SK-N-DZ (cell line): ENCODE results near the gene OPRD1. TPM values are rescaled to one million over a fixed set of nuclear protein-coding genes. Genes with fewer than 3 reads are reported as not detected.
"Not testable (repeated sequence)": the region's sequence is repeated elsewhere in the genome, so short reads cannot be mapped to it uniquely, and the experiment has no call there.

Experiments
- DNase-seq: peaks from one replicate; pipeline ENCODE4 v3.0.0-alpha.2; 2015; ENCODE audit warnings: low spot score
- polyA plus RNA-seq, 2 experiments: library from polyadenylated mRNA; depleted of rRNA; stranded (reverse); fragments of >200 nt; gene quantifications; 2 replicates each; pipeline ENCODE4 v1.2.3, GENCODE V29; 2014

The OPRD1 gene
- 14.6 and 18.4 TPM in 2 replicates for polyA plus RNA-seq (2014; cell fraction: cytosol; rRNA removed)
- polyA plus RNA-seq (2014; cell fraction: nucleus; rRNA removed), result 29.6 and 36.1 TPM in 2 replicates

DNA sequence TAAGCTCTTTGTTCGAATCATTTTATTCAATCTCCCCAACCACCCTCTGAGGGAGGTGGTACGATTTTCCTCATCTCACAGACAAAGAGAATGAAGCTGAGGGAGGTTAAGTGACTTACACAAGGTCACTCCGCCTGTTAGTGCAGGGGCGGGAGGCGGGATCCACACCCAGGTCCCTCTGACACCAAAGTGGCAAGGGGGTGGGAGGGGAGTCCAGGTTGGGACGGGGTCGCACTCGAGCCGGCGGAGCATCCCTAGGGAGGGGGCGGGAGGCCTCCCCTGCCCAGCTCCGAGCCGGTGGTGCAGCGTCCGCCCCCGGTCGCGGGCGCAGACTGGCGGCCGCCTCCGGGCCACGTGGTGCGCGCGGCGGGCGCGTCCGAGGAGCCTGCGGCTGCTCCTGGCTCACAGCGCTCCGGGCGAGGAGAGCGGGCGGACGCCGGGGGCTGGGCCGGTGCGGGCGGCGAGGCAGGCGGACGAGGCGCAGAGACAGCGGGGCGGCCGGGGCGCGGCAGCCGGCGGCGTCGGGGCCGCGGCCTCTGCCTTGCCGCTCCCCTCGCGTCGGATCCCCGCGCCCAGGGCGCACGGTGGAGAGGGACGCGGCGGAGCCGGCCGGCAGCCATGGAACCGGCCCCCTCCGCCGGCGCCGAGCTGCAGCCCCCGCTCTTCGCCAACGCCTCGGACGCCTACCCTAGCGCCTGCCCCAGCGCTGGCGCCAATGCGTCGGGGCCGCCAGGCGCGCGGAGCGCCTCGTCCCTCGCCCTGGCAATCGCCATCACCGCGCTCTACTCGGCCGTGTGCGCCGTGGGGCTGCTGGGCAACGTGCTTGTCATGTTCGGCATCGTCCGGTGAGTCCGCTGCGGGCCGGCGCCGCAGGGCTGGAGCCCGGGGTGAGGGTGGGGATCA, at the start of gene OPRD1:
Gene OPRD1, plus strand, starts transcription at position 405 of the 903 bp plus-strand sequence. Its CDS starts 214 bp downstream, at position 619.
- no peak for DNase-seq

DNA sequence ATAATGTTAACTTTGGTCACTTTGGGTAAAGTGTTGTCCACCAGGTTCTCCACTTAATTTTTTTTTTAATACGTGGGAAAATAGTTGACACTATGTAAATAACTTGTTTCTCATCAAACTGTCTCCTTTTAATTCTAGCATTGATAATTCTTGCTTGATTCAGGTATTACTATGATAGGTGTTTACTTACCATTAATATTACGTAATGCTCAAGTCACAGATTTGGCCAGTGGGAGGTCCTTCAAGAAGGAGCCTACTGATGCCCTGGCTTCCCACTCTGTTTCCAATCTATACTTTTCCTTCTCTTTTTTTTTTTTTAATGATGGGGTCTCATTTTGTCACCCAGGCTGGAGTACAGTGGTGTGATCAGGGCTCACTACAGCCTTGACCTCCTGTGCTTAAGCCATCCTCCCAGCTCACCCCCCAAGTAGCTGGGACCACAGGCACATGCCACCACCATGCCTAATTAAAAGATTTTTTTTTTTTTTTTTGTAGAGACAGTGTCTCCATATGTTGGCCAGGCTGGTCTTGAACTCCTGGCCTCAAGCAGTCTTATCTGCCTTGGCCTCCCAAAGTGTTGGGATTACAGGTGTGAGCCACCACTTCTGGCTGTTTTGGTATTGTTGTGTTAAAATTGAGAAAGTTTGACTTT, 45.3 kb upstream of the OPRD1 start:
- no peak for DNase-seq

DNA sequence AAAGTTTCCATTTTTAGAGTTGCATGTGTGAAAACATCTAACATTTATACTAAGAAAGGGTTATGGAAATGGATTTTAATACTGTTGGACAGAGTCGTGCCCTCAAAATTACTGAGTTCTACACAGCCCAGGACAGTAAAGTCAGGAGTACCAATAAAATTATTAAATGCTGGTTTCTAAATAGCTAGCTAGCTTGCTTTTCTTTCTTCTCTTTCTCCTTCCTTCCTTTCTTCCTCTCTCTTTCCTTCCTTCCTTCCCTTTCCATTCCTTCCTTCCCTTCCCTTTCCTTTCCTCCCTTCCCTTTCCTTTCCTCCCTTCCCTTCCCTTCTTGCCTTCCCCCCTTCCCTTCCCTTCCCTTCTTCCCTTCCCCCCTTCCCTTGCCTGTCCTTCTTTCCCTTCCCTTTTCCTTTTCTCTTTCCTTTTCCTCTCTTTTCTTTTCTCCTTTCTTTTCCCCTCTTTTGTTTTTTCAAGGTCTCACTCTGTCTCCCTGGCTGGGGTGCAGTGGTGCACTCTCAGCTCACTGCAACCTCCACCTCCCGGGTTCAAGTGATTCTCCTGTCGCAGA, 41.3 kb upstream of the OPRD1 start:
- no peak for DNase-seq

DNA sequence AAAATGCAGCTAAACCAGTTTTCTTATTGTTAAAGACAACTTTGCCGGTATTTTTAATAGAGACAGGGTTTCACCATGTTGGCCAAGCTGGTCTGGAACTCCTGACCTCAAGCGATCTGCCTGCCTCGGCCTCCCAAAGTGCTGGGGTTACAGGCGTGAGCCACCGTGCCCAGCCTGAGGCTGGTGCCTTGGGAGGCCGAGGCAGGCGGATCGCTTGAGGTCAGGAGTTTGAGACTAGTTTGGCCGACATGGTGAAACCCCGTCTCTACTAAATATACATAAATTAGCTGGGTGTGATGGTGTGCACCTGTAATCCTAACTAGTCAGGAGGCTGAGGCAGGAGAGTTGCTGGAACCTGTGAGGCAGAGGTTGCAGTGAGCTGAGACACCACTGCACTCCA, 40.0 kb upstream of the OPRD1 start:
- not testable (repeated sequence) for DNase-seq

DNA sequence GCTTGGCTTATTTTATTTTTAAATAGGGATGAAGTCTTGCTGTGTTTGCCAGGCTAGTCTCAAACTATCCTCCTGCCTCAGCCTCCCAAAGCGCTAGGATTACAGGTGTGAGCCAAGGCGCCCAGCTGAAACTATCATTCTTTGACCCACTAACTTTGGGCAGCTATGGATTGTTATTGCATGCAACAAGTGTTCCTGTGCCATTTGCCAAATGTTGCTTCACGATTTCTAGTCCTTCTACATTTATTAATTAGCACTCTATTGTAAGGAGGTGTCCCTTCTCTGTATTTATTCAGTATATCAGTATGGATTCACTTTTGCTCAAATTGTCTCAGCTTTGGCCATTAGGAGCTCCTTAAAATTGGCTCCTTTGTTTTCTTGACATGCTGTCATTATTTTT, 38.9 kb upstream of the OPRD1 start:
- no peak for DNase-seq

DNA sequence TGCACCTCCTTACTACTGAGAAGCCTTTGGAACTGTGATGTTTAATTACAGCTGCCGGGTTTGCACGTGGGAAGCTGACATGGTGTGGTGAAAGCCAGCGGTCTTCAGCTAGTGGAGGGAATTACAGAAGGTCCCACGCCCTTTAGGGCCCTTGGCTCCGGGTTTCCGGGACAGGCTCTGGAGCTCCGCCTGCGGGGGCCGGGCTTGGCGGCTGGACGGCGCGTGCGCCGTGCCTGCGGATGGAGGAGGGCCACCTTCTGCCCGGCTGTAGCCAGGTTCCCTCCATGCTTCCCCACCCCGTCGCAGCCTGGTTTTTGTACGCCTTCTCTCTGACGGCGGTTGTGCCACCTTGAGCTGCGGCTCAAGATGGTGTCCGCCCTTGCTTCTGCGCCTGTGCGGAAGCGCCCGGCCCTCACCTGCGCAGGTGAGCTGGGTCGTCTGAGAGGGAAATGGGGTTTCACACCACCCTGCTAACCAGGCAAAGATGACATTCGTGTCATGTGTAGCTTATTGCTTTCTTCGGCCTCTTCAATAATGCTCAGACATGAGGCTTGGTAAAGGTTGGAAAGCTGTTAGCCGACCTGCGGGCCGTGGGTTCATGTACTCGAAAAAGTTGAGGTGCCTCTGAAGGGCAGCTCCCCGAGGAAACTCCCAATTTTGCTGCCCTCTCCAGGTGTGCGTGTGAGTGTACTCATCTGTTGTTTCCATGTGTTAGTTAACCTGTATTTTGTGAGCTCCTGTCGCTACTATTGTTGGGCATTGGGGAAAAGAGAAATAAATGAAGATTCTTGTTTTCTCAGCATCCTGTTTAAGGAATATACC, 36.6 kb upstream of the OPRD1 start:
- no peak for DNase-seq

DNA sequence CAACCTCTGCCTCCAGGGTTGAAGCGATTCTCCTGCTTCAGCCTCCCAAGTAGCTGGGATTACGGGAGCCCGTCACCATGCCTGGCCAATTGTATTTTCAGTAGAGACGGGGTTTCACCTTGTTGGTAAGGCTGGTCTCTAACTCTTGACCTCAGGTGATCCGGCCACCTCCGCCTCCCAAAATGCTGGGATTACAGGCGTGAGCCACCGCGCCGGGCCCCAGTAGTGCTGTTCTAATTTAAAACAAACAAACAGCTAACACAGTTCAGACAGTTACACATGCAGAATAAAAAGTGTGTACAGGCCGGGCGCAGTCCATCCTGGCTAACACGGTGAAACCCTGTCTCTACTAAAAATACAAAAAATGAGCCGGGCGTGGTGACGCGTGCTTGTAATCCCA, 35.6 kb upstream of the OPRD1 start:
- no peak for DNase-seq

DNA sequence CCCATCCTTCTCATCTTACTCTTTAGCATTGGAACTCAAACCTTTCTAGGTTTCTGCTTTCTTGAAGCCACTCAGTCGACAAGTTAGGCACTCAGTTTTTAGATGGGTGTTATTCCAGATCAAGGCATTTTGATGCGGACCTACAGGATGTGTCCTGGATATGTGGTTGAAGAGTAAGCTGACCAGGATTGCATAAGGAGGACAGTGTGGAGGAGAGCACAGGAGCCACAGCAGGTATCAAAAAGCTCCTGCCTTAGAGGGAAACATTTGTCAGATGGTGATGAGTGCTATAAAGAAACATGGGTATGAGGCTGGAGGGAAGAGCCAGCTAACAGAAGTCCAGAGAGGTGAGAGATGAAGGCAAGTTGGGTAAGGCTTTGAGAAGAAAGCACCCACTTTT, 33.9 kb upstream of the OPRD1 start:
- no peak for DNase-seq

DNA sequence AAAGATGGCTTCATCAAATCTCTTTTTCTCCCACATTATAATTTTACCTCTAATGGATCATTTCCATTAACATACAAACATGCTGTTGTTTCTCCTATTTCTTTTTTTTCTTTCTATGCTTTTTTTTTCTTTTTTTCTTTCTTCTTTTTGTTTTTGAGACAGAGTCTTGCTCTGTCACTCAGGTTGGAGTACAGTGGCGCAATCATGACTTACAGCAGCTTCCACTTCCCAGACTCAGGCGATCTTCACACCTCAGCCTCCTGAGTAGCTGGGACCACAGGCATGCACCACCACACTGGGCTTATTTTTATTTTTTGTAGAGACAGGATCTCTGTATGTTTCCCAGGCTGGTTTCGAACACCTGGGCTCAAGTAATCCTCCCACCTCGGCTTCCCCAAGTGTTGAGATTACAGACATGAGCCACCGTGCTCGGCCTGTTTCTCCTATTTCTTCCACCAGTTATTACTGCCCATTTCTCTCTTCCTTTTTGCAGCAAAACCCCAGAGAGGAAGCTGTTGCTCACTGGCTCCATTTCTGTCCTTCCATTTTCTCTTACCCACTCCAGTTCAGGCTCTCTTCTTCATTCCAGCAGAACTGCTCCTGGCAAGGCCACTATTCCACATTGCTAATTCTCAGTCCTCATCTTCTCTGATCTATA, 32.1 kb upstream of the OPRD1 start:
- no peak for DNase-seq

DNA sequence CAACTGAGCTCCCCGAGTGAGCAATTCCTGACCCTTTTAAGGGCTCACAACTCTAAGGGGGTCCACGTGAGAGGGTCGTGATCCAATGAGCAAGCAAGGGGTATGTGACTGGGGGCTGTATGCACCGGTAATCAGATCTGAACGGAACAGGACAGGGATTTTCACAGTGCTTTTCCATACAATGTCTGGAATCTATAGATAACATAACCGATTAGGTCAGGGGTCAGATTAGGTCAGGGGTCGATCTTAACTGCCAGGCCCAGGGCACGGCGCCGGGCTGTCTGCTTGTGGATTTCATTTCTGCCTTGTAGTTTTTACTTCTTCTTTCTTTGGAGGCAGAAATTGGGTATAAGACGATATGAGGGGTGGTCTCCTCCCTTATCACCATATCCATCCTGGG, 30.7 kb upstream of the OPRD1 start:
- DNase-seq, result peak; percentile 70

DNA sequence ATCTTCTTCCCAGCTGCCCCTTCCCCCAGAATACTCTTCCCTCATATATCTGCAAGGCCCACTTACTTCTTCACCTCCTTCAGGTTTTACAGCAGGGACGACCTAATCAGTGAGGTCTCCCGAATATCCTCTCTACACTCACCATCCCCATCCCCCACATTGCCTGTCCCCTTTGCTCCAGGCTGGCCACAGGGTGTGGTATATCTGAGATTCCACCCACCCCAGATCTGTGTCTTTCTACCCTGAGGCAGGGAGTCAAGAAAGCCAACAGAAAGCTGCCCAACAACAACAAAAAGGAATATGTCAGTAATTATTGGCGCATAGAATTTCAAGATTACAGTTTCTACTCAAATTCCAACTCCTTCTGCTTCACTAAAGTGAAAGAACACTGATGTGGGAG, 30.0 kb upstream of the OPRD1 start:
- DNase-seq, result no peak

DNA sequence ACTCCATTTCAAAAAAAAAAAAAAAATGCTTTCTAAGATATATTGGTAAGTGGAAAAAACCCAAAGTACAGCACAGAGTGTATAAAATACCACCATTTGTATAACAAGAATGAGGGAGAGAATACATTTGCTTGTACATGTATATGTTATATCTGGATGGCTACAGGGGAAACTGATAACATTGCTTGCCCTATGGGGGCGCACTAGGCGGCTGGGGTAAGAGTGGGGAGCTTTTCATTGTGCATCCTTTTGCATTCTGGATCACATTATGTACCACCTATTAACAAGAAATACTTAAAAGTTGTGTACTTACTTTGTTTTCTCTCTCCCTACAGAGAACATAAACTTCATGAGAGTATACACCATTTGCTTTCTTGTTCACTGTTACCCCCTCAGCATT, 28.6 kb upstream of the OPRD1 start:
- DNase-seq, result no peak

DNA sequence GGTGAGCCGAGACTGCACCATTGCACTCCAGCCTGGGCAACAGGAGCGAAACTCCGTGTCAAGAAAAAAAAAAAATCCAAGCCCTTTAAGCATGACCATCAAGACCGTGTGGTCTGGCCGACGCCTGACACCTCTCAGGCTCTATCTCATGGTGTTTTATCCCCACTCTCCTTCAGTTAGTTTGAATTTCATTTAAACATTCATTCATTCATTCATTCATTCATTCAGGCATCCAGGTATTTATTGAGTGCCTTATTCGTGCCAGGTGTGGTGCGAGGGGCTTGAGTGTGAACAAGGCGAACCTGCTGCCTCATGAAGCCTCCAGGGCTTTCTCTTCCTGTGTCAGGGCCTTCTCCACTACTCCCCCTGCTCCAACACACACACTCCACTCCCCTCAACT, 22.6 kb upstream of the OPRD1 start:
- no peak for DNase-seq

DNA sequence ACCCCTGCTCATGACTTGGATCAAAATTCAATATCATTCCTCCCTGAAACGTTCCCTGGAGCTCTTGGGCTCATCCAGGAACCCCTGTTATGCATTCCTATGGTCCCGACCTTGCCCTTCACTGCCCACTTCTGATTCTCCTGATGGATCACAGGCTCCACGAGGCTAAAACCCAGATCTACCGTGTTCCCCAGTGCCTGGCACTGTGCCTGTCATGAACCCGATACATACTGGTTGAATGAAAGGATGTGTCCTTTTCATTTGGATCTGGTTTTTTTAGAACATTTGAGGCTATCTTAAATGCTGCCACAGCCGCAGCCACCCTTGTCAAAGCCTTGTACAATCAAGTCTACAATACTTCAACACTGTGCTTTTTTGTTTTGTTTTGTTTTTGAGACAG, 22.2 kb upstream of the OPRD1 start:
- DNase-seq, result no peak

DNA sequence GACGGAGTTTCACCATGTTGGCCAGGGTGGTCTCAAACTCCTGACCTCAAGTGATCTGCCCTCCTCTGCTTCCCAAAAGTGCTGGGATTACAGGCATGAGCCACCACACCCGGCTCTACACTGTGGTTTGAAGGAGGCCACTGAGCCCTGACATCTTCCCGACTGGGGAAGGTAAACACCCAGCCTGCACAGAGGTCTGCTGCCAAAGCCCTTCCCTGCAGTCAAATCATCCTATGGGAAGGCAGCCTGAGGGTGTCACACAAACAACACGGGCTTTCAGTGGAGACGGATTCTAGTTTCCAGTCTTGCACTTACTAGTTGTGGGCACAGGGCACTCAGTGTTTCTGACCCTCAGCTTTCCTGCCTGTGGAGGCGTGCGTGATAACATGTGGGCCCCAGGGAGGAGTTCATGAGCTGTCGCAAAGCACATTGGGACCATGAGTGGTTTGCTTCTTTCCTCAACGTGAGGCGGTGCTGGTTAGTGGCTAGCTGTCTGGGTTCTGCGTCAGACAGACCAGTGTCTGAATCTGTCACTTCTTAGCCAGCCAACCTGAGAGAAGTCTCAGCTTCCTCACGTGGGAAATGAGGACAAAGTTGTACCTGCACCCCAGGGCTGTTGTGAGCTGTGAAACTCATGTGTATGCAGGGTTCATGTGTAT, 21.5 kb upstream of the OPRD1 start:
- no peak for DNase-seq

DNA sequence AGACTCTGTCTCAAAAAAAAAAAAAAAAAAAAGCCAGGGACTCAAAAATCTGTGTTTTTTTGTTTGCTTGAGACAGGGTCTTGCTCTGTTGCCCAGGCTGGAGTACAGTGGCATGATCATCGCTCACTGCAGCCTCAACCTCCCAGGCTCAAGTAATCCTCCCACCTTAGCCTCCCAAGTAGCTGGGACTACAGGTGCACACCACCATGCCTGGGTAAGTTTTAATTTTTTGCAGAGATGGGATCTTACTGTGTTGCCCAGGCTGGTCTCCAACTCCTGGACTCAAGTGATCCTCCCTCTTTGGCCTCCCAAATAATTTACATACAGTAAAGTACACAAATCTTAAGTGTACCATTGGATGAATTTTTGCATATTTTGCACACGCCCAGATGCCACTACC, 20.0 kb upstream of the OPRD1 start:
- DNase-seq, result not testable (repeated sequence)

DNA sequence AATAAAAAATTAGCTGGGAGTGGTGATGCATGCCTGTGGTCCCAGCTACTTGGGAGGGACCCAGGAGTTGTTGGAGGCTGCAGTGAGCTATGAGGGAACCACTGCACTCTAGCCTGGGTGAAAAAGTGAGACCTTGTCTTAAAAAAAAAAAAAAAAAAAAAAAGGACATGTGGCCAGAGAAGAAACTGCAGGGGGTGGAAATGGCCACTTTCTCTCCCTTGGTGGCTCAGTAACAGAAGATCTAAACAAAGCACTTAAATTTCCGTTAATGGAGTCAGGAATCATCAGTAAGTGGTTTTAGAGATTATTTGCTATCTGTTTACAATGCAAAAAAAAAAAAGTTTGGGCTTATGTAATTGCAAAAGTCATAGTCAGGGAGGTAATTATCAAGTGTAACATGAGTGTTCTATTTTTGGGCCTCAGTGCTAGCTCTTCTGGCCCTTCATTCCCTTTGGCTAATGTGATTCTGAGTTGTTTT, 19.3 kb upstream of the OPRD1 start:
- DNase-seq, result no peak

DNA sequence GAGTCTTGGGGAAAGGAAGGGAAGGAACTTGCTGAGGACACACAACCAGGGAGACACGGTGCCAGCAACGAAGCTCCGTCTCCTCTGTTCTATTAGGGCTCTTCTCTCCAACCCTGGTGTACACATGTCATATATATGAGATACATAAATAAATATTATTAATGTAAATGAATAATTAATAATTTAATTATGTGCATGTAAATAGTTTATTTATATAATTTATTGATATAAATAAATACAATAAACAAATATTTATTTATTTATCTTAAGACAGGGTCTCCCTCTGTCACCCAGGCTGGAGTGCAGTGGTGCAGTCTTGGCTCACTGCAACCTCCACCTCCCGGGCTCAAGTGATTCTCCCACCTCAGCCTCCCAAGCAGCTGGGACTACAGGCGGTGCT, 17.4 kb upstream of the OPRD1 start:
- DNase-seq, result not testable (repeated sequence)

DNA sequence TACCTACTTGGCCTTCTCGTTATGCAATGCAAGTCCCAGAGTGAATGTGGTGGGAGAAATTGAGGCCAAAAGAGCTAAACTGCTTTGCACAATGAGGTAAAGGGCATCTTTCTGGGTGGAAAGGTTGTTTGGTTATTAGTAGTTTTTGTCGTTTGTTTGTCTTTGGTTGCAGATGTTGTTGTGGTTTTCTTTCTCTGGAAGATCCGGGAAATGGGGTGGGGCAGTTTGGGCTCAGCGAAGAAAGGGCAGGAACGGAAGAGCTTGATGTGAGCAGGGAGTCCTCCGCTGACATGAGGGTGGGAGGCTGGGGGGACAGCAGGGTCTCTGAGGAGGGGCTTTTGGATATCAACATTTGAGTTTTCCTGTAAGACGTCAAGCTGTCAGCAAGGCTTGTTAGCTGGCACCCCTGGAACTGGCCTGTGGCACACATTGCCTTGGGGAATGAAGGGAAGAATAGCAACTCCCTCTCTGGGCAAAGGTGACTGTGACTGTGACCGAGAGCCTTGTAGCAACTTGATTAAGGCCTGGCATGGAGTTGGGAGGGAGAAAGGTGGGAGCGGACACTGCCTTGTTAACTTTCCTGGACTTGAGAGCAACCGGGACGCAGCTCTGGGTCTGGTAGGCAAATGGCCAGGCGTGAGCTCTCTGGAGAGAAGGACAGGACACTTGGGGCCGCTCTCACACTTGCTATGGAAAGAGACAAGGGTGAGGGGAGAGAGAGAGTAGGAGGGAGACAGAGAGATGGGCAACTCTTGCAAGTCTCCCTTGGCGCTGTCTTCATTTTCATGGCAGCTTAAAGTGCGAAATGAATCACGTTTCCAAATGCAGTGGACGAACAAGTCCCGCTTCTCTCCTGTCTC, 15.4 kb upstream of the OPRD1 start:
- DNase-seq, result peak; percentile 57
